DND-41 (cell line): ENCODE results near the gene NCF4.

Experiments used
- ATAC-seq: fragments of 200-7000 bp; cut with Tn5 transposase; 3 replicates; pipeline ENCODE4 v1.9.1; 2021; ENCODE audit warnings: low read depth; ENCODE audit not compliant: insufficient read depth
- DNase-seq: peaks from one replicate; pipeline ENCODE4 v3.0.0-alpha.2; 2020
- H2AFZ ChIP-seq: 2 replicates; pipeline ENCODE4 v1.6.0; 2012; ENCODE audit warnings: low read depth, low read length
- H3K27ac ChIP-seq: 2 replicates; pipeline ENCODE4 v1.5.1; 2012; ENCODE audit warnings: low read length, inconsistent platforms
- H3K27me3 ChIP-seq: fragments of 200-600 bp; sonication (generic); 2 replicates; pipeline ENCODE4 v1.6.0; 2012; ENCODE audit warnings: low read length, mild to moderate bottlenecking, inconsistent platforms; ENCODE audit not compliant: insufficient read depth, poor library complexity
- H3K36me3 ChIP-seq: 2 replicates; pipeline ENCODE4 v1.5.1; 2012; ENCODE audit warnings: low read length, inconsistent platforms; ENCODE audit not compliant: insufficient read depth
- H3K4me1 ChIP-seq: 2 replicates; pipeline ENCODE4 v1.5.1; 2012; ENCODE audit warnings: mild to moderate bottlenecking, low read length; ENCODE audit not compliant: insufficient read depth
- H3K4me2 ChIP-seq: 2 replicates; pipeline ENCODE4 v1.6.0; 2012; ENCODE audit warnings: mild to moderate bottlenecking, moderate library complexity, low read length, inconsistent platforms; ENCODE audit not compliant: insufficient read depth
- H3K4me3 ChIP-seq, 2 experiments: fragments of 200-600 bp in 1 of 2; shearing (Covaris generic) in 1 of 2; 2 replicates each; pipeline ENCODE4 v1.5.1; 2012 to 2016; ENCODE audit warnings: inconsistent platforms in 2 of 2, low read length in 2 of 2, mild to moderate bottlenecking in 2 of 2, low read depth in 1 of 2, moderate library complexity in 1 of 2
- H3K79me2 ChIP-seq: 2 replicates; pipeline ENCODE4 v1.6.0; 2012; ENCODE audit warnings: low read length, inconsistent platforms; ENCODE audit not compliant: insufficient read depth
- H3K9ac ChIP-seq: 2 replicates; pipeline ENCODE4 v1.6.0; 2012; ENCODE audit warnings: low read depth, mild to moderate bottlenecking, inconsistent platforms, low read length, moderate library complexity
- H3K9me3 ChIP-seq: 2 replicates; pipeline ENCODE4 v1.5.1; 2012; ENCODE audit warnings: low read length, moderate library complexity, mild to moderate bottlenecking, inconsistent platforms; ENCODE audit not compliant: insufficient read depth, severe bottlenecking
- H4K20me1 ChIP-seq: 2 replicates; pipeline ENCODE4 v1.6.0; 2012; ENCODE audit warnings: low read length; ENCODE audit not compliant: insufficient read depth
- EZH2 ChIP-seq: IDR thresholded peaks from 3 replicates; pipeline ENCODE4 v1.6.1; 2012; ENCODE audit warnings: borderline replicate concordance, low read depth, mild to moderate bottlenecking, moderate library complexity, low read length, inconsistent platforms; ENCODE audit not compliant: severe bottlenecking
- TF ChIP-seq, protein P1 (sequence below): IDR thresholded peaks from 2 replicates; pipeline ENCODE4 v1.5.1; 2012; ENCODE audit warnings: borderline replicate concordance, low read length, moderate library complexity, mild to moderate bottlenecking; ENCODE audit not compliant: poor library complexity, severe bottlenecking; ENCODE audit errors: extremely low read depth

Gene NCF4

DNA sequence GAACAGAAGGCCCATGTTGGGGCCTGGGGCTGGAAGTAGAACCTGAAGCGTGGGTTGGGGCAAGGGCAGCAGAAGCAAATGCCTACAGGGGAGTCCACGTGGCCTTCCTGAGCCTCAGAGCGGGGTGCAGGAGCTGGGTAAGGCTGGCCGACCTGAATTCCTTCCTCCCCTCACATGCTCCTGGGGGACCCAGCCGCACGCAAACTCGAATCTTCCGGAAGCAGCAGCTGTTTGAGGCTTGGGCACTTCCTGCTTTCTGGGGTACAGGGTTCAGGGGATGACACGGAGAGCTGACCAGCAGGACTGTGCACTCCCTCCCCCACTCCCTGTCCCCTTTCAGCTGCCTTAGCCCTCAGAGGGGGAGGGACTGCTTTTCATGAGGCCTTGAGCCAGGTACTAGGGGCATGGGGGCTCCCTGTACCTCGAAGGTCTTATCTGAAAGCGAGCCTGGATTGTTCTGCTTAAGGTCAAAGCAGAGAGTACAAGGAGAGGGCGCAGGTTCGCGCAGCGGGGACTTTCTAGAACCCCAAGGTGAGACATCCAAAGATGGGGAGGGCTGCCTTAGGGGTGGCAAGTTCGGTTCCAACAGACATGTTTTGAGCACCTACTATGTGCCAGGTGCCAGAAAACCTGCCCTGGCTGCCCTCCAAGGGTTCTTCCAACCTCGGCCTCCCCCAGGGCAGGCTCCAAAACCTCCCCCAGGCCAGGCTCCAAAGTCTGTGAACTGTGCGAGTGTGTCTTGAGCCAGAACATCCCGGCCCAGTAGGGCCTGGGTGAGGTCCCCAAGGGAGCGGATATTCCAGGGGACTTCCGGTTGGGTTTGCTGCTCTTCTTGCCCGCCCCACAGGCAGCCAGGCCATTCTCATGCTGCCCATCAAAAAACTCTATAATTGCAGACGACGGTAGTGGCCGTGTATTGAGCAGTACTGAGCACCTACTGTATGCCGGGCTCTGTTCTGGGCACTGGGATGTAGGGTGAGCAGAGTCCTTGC, 1.7 kb downstream of the NCF4 start:
- Histone ChIP-seq H2AFZ (no peak overlapping the region), H3K4me1 (no peaks in the 10 kb centered on the region), H3K79me2 (no peaks in the 10 kb centered on the region), H4K20me1 (no peaks in the 10 kb centered on the region), H3K36me3 (no peaks in the 10 kb centered on the region), H3K4me2 (no peak overlapping the region), H3K9me3 (no peaks in the 10 kb centered on the region), H3K9ac (no peak overlapping the region), H3K27ac (no peak overlapping the region), H3K4me3 (no peak overlapping the region), H3K27me3 (no peaks in the 10 kb centered on the region)
- no peak for ATAC-seq
- DNase-seq: no peak
- TF ChIP-seq, protein P1, sequence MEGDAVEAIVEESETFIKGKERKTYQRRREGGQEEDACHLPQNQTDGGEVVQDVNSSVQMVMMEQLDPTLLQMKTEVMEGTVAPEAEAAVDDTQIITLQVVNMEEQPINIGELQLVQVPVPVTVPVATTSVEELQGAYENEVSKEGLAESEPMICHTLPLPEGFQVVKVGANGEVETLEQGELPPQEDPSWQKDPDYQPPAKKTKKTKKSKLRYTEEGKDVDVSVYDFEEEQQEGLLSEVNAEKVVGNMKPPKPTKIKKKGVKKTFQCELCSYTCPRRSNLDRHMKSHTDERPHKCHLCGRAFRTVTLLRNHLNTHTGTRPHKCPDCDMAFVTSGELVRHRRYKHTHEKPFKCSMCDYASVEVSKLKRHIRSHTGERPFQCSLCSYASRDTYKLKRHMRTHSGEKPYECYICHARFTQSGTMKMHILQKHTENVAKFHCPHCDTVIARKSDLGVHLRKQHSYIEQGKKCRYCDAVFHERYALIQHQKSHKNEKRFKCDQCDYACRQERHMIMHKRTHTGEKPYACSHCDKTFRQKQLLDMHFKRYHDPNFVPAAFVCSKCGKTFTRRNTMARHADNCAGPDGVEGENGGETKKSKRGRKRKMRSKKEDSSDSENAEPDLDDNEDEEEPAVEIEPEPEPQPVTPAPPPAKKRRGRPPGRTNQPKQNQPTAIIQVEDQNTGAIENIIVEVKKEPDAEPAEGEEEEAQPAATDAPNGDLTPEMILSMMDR: no peak
- no peak for TF ChIP-seq EZH2

GRCh38 chr22:36863281-36863680, 2.5 kb downstream of the NCF4 start:
- Histone ChIP-seq H3K4me1 (no peaks in the 10 kb centered on the region), H3K27me3 (no peaks in the 10 kb centered on the region), H3K4me3 (no peak overlapping the region), H3K27ac (no peak overlapping the region), H3K79me2 (no peaks in the 10 kb centered on the region), H2AFZ (no peak overlapping the region), H4K20me1 (no peaks in the 10 kb centered on the region), H3K9ac (no peak overlapping the region), H3K4me2 (no peak overlapping the region), H3K36me3 (no peaks in the 10 kb centered on the region), H3K9me3 (no peaks in the 10 kb centered on the region)
- DNase-seq (no peak), ATAC-seq (no peak)
- TF ChIP-seq EZH2: no peak
- TF ChIP-seq, protein P1: no peak

DNA sequence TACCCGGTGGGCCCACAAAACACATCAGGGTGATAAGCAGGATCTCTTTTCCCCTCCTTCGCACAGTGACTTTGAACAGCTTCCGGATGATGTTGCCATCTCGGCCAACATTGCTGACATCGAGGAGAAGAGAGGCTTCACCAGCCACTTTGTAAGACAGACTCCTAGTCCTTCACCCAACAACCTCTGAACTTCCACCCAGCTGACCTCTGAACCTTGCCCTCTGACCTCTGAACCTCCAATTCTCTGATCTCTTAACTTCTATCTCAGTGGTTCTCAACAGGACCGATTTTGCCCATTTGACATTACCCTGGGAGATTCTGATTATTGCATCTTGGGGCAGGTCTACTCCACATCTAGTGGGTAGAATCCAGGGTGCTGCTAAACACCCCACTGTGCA, 3.2 kb downstream of the NCF4 start:
- H2AFZ ChIP-seq: no peak overlapping the region
- H3K4me1 ChIP-seq: no peaks in the 10 kb centered on the region
- H4K20me1 ChIP-seq: no peaks in the 10 kb centered on the region
- H3K9me3 ChIP-seq: no peaks in the 10 kb centered on the region
- DNase-seq (no peak), ATAC-seq (no peak)
- TF ChIP-seq, protein P1: no peak
- no peak for TF ChIP-seq EZH2
- no peaks in the 10 kb centered on the region for H3K36me3 ChIP-seq
- H3K4me2 ChIP-seq: no peak overlapping the region
- no peak overlapping the region for H3K4me3 ChIP-seq
- H3K9ac ChIP-seq: no peak overlapping the region
- no peaks in the 10 kb centered on the region for H3K27me3 ChIP-seq
- H3K27ac ChIP-seq: no peak overlapping the region
- H3K79me2 ChIP-seq: no peaks in the 10 kb centered on the region
